HG02943 (cell line): ENCODE data around the gene TMEM158.
A peak's percentile ranks its signal among the peaks of the same experiment; 100 is the strongest.

Experiments
- ATAC-seq: cut with Tn5 transposase; IDR thresholded peaks from one replicate; pipeline ENCODE4 v1.9.1; 2021; ENCODE audit warnings: mild to moderate bottlenecking, low read depth, moderate library complexity; ENCODE audit not compliant: unreplicated experiment

The TMEM158 gene

GRCh38 chr3:45235409-45235808, 9.3 kb upstream of the TMEM158 start:
- no peak for ATAC-seq

- no peak for ATAC-seq
These were observed 8.2 kb upstream of the TMEM158 start for GRCh38 chr3:45234250-45234649.

GRCh38 chr3:45232521-45232920, 6.4 kb upstream of the TMEM158 start:
- no peak for ATAC-seq

- no peak for ATAC-seq
These were observed 1.9 kb upstream of the TMEM158 start for GRCh38 chr3:45227946-45228345.

GRCh38 chr3:45227071-45227820, 1.2 kb upstream of the TMEM158 start:
- ATAC-seq = no peak

DNA sequence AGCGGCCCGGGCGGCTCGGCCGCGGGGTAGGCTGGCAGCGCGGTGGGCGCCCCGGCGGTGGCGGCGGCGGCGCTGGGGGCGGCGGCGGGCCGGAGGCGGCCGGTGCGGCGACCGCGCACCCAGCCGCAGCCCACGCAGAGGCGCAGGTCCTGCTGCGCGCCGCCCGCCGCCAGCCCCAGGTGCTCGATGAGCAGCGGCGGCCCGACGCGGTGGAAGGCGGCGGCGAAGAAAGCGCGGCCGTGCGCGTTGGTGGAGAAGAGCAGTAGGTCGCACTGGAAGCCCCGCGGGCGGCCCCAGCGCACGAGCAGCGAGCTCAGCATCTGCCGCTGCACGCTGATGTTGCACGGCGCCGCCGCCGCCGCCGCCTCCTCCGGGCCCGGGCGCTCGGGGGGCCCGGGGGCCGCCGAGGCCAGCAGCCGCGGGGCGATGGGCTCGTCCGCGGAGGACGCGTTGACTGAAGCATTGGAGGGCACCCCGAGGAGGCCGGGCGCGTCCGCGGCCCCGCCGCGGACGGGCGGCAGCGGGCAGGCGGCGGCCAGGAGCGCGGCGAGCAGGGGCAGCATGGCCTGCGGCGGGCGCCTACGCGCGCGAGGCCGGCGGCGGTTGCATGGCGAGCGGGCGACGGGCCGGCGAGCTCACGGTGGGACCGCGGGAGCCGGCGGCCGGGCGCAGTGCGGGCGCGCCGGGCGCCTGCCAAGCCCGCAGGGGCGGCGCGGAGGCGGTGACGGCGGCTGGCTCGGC, 452 bp downstream of the TMEM158 start:
- ATAC-seq = peak; percentile 21

DNA sequence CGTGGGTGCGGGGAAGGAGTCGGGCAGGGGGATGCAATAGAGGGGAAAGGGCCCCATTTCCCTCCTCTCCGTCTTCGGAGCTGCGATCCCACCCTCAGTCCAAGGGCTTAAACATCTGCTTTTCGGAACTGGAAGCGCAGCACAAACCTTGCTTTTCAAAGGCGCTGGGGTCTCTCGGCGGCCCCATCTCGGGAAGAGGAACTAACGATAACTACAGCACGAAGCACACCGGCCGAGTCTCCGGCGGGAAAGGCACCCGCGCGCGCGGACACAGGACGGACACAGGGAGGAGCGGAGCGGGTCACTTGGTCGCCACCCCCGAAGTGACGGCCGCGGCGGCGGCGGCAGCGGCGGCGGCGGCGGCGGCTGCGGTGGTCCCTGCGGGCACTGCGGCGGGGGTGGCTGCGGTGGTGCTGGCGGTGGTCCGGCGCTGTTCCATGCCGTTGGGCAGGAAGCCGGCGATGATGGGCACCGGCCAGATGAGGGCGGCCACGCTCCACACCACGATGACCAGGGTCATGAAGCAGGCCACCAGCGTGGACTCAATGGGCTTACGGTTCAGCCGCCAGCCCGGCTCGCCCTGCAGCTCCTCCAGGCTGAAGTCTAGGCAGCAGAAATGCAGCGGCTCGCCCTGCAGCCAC, 1.1 kb downstream of the TMEM158 start:
- ATAC-seq = no peak

DNA sequence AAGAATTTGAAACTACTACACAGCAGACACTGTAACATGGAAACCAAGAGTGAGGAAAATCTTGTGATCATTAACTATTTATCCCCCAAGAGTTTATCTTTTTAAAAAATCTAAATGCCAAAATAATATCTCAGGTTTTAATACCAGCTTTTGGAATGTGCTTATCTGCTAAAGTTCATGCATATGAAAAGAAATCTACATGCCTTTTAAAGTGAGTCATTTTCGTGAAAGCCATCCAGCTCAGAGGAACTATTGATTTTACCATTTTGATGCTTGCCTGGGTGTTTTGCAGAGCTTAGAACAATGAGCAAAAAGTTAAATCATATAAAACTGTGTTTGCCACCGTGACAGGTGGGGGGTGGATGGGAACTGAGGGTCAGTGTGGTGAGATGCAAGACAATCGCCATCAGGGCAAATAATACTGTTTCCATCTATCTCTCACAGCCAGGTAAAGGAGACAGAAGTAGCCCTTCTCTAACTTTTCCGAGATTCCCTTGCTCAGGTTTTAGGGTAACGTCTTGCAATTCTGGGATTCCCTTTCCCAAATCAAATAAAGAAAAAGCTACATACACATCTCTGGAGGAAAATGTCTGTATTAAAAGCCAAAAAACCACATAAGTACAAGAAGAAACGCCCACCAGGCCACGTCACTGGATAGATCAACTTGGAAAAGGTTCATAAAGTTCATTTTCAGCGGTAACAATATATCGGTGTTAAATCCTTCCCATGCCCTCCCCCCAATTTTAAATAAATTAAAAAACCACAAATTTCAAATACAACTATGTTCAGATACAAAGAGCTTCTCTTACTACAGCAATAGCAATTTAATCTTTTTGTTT, 2.0 kb downstream of the TMEM158 start:
- no peak for ATAC-seq

DNA sequence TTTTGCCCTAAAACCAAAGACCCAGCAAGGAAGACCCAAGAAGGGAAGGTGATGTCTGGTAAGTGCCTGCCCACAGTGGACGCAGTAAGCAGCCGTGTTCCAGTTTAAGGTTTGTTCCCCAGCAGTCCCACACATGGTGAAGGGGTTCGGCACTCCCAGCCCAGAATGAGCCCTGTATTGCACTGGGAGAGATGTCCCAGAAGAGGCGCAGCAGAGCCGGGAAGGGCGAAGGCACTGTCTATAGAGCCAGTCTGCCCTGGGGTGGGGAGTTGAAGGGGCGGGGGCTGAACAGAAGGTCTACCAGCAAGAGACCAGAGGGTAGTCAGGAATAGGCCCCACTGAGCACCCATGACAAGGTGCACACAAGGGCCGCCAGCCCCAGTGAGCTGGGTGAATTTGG, 6.4 kb downstream of the TMEM158 start:
- no peak for ATAC-seq

- ATAC-seq = no peak
These were observed 7.3 kb downstream of the TMEM158 start for GRCh38 chr3:45218578-45219390.

DNA sequence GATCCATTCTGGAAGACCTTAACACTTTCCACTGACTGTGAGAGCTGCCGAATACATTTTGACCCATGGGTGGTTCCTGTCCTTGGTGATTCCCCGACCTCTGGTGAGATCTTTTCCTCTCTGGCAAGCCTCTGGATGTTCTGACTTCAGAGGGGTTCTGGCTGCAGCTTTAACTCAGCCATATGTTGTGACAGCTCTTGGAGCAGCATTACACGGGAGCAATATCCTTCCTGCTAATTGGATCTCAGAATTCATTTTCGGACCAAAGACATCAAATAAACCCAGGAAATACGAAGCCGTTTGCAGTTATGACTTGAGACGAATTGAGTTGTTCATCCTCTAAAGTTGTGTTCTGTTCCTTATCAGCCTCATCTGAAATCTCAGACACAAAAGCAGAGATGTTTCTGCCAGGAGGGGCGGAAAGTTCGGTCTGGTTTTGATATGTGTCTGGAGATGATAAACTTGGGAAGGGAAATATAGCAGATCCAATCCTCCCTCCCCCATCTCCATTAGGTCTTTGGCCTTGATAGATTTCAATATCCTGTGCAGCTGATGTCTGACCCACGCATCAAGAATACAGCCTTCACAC, 10.0 kb downstream of the TMEM158 start:
- no peak for ATAC-seq

DNA sequence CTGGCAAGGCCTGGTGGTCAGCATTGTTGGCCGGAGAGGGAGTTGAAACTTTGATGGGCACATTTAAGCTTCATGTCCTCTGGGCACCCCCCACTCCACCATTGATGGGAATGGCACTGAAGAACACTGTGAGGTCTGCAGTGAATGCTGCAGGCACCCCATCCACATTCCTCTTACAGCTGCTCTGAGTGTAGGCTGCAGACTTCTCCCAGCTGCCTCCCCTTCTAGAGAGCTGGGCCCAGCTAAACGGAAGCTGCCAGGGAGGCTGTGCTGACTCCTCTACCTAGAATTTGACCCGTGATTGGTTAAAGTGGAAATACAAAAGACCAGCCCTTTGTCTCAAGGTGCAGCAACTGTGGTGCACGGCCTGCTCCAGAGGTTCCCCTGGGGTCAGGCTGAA, 10.6 kb downstream of the TMEM158 start:
- ATAC-seq = no peak

DNA sequence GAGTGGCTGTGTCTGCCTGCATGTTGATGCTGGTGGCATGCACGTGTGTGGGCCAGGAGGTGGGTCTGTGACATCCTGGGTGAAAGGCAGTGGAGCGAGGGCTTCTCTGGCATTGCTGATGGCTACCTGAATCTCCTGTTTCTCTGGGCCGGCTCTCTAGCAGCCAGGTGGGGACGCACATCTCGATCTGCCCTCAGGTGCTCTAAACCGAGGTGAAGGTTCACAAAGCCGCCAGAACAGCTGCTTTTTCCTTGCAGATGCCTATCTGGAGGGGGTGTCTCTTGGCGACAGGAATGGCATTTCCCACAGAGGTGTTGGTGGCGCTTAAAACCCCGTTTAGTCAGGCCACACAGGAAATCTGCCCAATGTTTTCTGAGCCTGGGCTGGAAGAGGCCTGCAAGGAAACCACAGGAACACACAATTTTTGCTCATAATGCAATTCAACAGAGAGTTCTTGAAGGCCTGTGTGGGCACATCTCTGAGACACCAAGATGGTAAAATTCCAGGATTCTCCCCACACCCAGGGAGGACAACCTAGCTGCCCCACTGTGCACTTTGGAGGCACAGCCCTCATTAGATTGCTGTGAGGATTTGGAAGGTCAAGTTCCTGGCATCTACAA, 11.9 kb downstream of the TMEM158 start:
- ATAC-seq = no peak

DNA sequence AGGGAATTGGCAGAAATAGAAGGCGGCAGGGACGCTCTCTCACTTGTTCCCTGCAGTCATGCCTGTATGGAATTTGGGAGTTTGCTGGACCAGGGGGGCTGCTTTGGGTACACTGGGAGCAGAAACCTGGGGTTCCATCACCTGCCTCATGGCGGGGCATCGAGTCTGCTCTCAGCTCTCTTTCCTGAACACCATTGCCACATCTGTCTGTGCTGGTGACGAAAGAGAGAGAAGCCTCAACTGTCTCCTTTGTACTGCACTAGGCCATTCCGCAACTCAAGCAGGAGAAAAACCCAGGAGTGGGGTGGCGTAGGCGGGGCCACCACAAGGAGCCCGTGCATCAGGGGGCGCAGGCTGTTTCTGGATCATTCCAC, 14.0 kb downstream of the TMEM158 start:
- no peak for ATAC-seq

GRCh38 chr3:45211466-45212094, 14.5 kb downstream of the TMEM158 start:
- no peak for ATAC-seq

DNA sequence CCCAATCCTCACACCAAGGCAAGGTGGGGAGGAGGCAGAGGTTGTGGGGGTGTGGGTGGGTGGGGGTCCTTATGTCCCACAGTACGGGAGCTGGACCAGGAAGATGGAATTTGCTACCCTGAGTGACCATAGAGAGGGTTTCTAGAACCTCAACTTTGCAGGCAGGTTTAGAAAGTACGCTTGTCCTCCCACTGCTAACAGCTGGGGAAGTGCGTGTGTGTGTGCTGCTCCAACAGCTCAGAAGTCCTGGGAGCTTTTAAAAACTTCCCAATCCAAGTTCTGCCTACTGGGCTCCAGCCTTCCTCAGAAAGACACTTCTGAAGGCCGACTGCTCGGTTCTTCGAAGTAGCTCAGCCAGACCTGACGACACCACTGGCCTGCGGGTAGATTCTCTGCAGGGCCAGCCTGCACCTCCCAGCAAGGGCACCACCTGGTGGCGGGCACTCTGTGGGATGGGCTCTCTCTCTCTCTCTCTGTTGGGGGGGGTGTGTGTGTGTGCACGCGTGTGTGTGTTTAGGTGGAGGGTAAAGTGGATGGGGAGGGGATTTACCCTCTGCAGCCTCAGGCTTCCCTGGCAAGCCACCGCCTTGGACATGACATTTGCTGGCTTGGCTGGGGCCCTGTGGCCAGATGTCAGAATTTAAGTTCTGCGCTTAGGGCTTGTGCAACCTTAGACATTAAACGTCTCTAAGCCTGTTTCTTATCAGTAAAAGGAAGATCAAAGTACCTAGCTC, 15.6 kb downstream of the TMEM158 start:
- no peak for ATAC-seq

- no peak for ATAC-seq
These were observed 16.6 kb downstream of the TMEM158 start for GRCh38 chr3:45209526-45209925.

- ATAC-seq = no peak
These were observed 17.5 kb downstream of the TMEM158 start for GRCh38 chr3:45208586-45208985.
